Smooth muscle cell (in vitro differentiated cells): ENCODE data around the gene CCDC9. TPM values are rescaled to one million over a fixed set of nuclear protein-coding genes. Genes with fewer than 3 reads are reported as not detected.

ENCODE experiments used
- DNase-seq: peaks from one replicate; lab custom pipeline; 2025; ENCODE audit not compliant: unreplicated experiment; lab: John Stamatoyannopoulos, UW
- H2AFZ ChIP-seq: fragments of 200-600 bp; sonication (generic); 2 replicates; pipeline ENCODE4 v1.6.0; 2016; ENCODE audit warnings: antibody characterized with exemption, low read depth, mild to moderate bottlenecking
- H3F3A ChIP-seq: fragments of 200-600 bp; sonication (generic); 2 replicates; pipeline ENCODE4 v1.6.0; 2017; ENCODE audit warnings: antibody characterized with exemption, low read depth
- H3K27ac ChIP-seq: fragments of 200-600 bp; sonication (generic); 2 replicates; pipeline ENCODE4 v1.5.1; 2016; ENCODE audit warnings: low read depth, mild to moderate bottlenecking
- H3K27me3 ChIP-seq: fragments of 200-600 bp; sonication (generic); 2 replicates; pipeline ENCODE4 v1.6.1; 2016; ENCODE audit warnings: low read depth, mild to moderate bottlenecking
- H3K36me3 ChIP-seq: fragments of 200-600 bp; sonication (generic); 2 replicates; pipeline ENCODE4 v1.5.1; 2016; ENCODE audit warnings: low read depth
- H3K4me1 ChIP-seq: fragments of 200-600 bp; sonication (generic); 2 replicates; pipeline ENCODE4 v1.5.1; 2016; ENCODE audit warnings: low read depth
- H3K4me2 ChIP-seq: fragments of 200-600 bp; sonication (generic); 2 replicates; pipeline ENCODE4 v1.6.0; 2016; ENCODE audit warnings: mild to moderate bottlenecking
- H3K4me3 ChIP-seq: fragments of 200-600 bp; sonication (generic); 2 replicates; pipeline ENCODE4 v1.5.1; 2016; ENCODE audit warnings: mild to moderate bottlenecking
- H3K79me2 ChIP-seq: fragments of 200-600 bp; sonication (generic); 2 replicates; pipeline ENCODE4 v1.6.0; 2016; ENCODE audit warnings: low read depth, mild to moderate bottlenecking
- H3K9ac ChIP-seq: fragments of 200-600 bp; sonication (generic); 2 replicates; pipeline ENCODE4 v1.6.0; 2016; ENCODE audit warnings: low read depth
- H3K9me3 ChIP-seq: fragments of 200-600 bp; sonication (generic); replicated peaks from 2 replicates; pipeline ENCODE4 v1.5.1; 2016; ENCODE audit warnings: low read depth
- H4K20me1 ChIP-seq: fragments of 200-600 bp; sonication (generic); 2 replicates; pipeline ENCODE4 v1.6.0; 2016; ENCODE audit warnings: low read depth
- WGBS: methylation state at CpG from one replicate; pipeline ENCODE4 v1.1.7; 2016; ENCODE audit warnings: low lambda C conversion rate; 5-methylcytosine and 5-hydroxymethylcytosine counted together
- polyA plus RNA-seq: library from polyadenylated mRNA; unstranded; fragments of >200 nt; fragmentation: Nextera tagmentation; extraction: Ambion mirVana; gene quantifications from 2 replicates; pipeline ENCODE4 v1.2.1, GENCODE V29; 2016
- total RNA-seq: library from RNA; depleted of rRNA; stranded (reverse); fragments of >200 nt; gene quantifications from 2 replicates; pipeline ENCODE4 v1.2.3, GENCODE V29; 2014
- TF ChIP-seq, protein P1 (sequence below): fragments of 200-600 bp; sonication (generic); IDR thresholded peaks from 2 replicates; pipeline ENCODE4 v1.5.1; 2017; ENCODE audit warnings: borderline replicate concordance, mild to moderate bottlenecking, antibody characterized with exemption; ENCODE audit not compliant: insufficient read depth, poor library complexity, severe bottlenecking

Gene CCDC9
- total and polyA plus RNA-seq, 2 experiments from 2014 or later, result 6.4 to 12.7 TPM

DNA sequence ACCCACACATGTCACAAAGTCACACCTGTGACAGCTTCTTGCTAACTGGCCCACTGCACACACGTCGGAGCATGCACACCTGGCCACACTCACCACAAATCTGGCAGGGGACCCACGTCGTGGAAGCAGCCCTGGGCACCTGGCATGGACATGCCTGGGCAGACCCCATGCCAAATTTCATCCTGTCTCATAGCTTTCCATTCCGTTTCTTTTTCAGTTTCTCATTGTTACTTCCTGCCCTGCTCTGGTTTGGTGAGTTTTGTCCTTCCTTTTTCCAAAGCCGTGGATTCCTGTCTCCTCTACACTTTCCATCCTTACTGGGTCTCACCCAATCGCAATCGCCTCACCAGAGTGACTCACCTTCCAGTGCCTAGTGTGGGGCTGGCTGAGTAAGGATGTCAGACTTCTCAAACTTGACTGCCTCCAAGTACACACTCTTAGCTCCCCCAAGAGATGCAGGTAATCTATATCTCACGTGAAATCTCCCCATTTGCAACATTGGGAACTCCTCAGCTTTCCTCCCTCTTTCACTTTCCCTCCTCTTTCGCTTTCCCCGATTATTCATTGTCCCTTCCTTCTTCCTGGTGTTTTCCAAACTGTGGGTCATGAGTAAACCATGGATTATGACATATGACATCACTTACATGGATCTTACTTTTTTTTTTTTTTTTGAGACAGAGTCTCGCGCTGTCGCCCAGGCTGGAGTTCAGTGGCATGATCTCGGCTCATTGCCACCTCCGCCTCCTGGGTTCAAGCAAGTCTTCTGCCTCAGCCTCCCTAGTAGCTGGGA, 23.7 kb upstream of the CCDC9 start:
- H3K9ac ChIP-seq, result peak overlapping the region; percentile 64
- TF ChIP-seq, protein P1, sequence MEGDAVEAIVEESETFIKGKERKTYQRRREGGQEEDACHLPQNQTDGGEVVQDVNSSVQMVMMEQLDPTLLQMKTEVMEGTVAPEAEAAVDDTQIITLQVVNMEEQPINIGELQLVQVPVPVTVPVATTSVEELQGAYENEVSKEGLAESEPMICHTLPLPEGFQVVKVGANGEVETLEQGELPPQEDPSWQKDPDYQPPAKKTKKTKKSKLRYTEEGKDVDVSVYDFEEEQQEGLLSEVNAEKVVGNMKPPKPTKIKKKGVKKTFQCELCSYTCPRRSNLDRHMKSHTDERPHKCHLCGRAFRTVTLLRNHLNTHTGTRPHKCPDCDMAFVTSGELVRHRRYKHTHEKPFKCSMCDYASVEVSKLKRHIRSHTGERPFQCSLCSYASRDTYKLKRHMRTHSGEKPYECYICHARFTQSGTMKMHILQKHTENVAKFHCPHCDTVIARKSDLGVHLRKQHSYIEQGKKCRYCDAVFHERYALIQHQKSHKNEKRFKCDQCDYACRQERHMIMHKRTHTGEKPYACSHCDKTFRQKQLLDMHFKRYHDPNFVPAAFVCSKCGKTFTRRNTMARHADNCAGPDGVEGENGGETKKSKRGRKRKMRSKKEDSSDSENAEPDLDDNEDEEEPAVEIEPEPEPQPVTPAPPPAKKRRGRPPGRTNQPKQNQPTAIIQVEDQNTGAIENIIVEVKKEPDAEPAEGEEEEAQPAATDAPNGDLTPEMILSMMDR, result no peak
- H3F3A ChIP-seq, result peaks cover 34% of the 10 kb centered on the region
- 37% methylated on average over 16 of the region's 16 CpGs for WGBS
- H3K27ac ChIP-seq, result peak overlapping the region; percentile 92
- no peaks in the 10 kb centered on the region for H3K36me3 ChIP-seq
- no peaks in the 10 kb centered on the region for H3K9me3 ChIP-seq
- peak overlapping the region; percentile 73 for H3K4me2 ChIP-seq
- peaks cover 11% of the 10 kb centered on the region for H3K4me1 ChIP-seq
- no peak overlapping the region for H2AFZ ChIP-seq
- DNase-seq, result no peak
- H3K27me3 ChIP-seq, result no peaks in the 10 kb centered on the region
- peak overlapping the region; percentile 9 for H3K4me3 ChIP-seq
- peaks cover 4% of the 10 kb centered on the region for H3K79me2 ChIP-seq
- H4K20me1 ChIP-seq, result peaks cover 24% of the 10 kb centered on the region

DNA sequence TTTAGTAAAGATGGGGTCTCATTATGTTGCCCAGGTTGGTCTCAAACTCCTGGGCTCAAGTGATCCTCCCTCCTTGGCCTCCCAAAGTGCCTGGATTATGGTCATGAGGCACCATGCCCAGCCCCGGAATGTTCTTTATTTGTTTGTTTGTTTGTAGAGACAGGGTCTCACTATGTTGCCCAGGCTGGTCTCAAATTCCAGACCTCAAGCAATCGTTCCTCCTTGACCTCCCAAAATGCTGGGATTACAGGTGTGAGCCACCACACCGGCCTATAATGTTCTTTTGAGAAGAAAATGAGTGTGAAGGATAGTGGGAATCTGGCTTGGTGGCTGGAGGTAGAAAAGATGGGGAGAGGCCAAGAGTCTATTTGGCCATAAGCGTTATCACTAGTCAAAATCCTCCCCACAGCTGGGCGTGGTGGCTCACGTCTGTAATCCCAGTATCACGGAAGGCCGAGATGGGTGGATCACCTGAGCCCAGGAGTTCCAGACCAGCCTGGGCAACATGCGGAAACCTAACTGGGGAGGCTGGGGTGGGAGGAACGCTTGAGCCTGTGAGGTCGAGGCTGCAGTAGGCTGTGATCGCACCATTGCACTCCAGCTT, 20.2 kb upstream of the CCDC9 start:
- Histone ChIP-seq H3K4me3 (no peak overlapping the region), H4K20me1 (no peaks in the 10 kb centered on the region), H3K27me3 (no peaks in the 10 kb centered on the region), H3K9ac (no peak overlapping the region), H3K9me3 (no peaks in the 10 kb centered on the region), H3K4me2 (no peak overlapping the region), H2AFZ (no peak overlapping the region), H3K4me1 (peaks cover 5% of the 10 kb centered on the region), H3K79me2 (no peaks in the 10 kb centered on the region), H3K27ac (no peak overlapping the region), H3K36me3 (no peaks in the 10 kb centered on the region), H3F3A (peaks cover 12% of the 10 kb centered on the region)
- 96% methylated on average over 12 of the region's 12 CpGs for WGBS
- TF ChIP-seq, protein P1, result no peak
- DNase-seq, result no peak

DNA sequence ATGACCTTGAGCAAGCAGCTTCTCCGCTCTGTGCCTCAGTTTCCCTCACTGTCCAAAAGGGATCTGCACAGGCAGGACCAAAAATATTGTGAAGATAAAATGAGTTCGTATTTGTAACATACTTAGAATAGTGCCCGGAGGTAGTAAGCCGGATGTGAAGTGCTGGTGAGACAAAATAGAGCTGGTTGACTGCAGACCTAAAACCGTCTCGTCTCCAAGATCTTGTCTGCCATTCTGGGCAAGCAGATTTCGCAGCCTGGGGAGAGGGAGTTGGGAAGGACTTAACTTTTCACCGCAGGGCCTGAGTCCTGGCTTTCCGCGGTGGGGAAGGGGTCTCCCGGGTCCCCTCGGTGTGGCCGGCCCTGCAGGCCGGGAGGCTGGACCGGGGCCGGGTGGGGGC, 17.2 kb upstream of the CCDC9 start:
- TF ChIP-seq, protein P1, result no peak
- no peak overlapping the region for H3K9ac ChIP-seq
- no peaks in the 10 kb centered on the region for H3K36me3 ChIP-seq
- peak overlapping the region; percentile 89 for H3K4me2 ChIP-seq
- H3K4me3 ChIP-seq, result peak overlapping the region; percentile 39
- WGBS, result 12% methylated on average over 15 of the region's 16 CpGs
- H3K27ac ChIP-seq, result no peak overlapping the region
- H3K4me1 ChIP-seq, result peaks cover 5% of the 10 kb centered on the region
- no peak for DNase-seq
- no peaks in the 10 kb centered on the region for H3K27me3 ChIP-seq
- H3F3A ChIP-seq, result peaks cover 15% of the 10 kb centered on the region
- H4K20me1 ChIP-seq, result no peaks in the 10 kb centered on the region
- H3K9me3 ChIP-seq, result no peaks in the 10 kb centered on the region
- H3K79me2 ChIP-seq, result no peaks in the 10 kb centered on the region
- H2AFZ ChIP-seq, result no peak overlapping the region
